Activated effector memory CD4-positive, alpha-beta T cell treated with anti-CD3 and anti-CD28 coated beads, Interleukin-2, amount 50 U/mL, for 16 hours (primary cell): ENCODE results near the gene ELAPOR2.
A peak's percentile ranks its signal among the peaks of the same experiment; 100 is the strongest.

Experiments used
- DNase-seq: peaks from one replicate; pipeline ENCODE4 v3.0.0-alpha.2; 2020

Gene ELAPOR2

GRCh38 chr7:87039691-87040299 lies 19.7 kb downstream of the ELAPOR2 start:
- DNase-seq, result peak; percentile 64

- DNase-seq, result no peak
Observed at GRCh38 chr7:87038993-87039690, 20.3 kb downstream of the ELAPOR2 start.

- no peak for DNase-seq
Observed at GRCh38 chr7:87036985-87037384, 22.5 kb downstream of the ELAPOR2 start.

DNA sequence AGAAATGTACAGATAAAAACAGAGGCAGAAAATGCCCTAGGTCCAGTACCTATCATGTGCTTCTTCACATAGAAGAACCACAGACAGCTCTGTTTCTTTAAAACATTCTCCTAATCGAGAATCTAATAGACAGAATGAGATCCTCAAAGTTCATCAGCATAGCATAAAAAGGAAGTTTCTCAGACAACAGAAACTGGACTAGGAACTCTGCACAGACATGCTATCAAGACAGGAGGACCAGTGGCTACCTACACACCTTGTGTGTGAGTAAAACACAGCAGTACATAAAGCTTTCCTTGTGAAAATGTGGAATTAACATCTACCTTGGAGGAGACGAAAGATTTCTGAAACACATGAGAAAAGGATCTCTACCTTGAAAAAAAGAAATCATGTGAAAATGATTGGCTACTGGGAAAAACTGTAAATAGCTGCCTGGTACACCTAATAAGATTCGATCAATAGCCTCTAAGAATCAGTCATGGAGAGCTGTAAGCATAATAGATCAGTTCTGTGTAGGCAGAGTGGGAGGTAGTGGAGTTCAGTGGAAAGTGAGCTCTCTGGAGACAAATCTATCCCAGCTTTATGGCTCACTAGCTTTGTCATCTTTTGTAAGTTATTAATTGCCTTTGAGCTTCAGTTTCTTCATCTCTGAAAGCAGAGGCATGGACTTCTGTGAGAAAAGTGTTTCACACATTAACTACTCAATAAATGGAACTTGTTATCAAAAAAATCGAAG lies 26.7 kb downstream of the ELAPOR2 start:
- no peak for DNase-seq

DNA sequence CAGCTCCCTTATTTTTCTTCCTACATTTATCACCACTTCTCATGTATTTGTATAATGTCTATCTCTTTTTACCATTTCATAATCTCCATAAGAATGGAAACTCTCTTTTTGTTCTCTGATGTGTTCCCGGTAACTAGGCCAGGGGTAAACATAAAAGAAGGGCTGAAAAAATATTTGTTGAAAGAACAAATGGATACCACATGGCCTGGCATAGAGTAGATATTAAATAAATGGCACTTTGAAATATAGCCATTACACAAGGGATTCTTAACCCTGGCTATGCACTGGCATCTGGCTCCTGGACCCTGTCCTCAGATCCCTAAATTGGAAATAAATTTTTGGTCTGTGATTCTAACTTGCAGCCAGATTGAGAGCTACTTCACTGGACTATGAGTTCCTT lies 30.4 kb downstream of the ELAPOR2 start:
- no peak for DNase-seq

DNA sequence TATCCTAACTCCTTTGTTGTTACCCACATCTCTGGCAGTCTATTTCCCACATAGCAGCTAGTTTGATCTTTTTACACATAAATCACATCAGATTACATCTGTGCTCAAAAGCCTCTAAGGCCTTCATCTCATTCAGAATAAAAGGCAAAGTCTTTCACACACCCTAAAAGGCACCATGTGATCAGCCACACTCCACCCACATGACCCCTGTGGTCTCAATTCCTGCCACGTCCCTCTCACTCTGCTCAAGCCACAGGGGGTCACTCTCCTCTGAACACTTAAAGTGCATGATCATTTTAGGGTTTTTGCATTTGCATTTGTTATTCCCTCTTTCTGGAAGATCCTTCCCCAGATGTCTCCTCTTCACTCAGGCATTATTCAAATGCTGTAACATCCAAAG lies 30.8 kb downstream of the ELAPOR2 start:
- no peak for DNase-seq

DNA sequence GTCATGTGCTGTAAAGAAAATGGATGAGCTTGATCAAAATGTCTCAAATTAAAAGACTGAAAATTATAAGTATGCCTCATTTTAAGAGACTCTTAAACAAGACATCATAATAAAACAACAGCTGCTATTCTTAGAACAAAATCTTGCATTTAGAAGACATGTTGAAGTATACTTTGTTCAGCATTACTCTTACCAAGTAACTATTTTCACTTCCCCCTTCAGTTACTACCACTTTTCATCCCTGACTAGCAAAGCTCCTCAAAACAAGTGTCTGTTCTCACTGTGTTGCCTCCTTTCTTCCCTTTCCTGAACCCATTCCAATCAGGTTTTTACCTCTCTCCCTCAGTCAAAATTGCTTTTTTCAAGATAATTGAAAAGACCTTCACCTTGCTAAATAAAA lies 31.6 kb downstream of the ELAPOR2 start:
- DNase-seq, result no peak

GRCh38 chr7:87021285-87021684 lies 38.2 kb downstream of the ELAPOR2 start:
- no peak for DNase-seq

DNA sequence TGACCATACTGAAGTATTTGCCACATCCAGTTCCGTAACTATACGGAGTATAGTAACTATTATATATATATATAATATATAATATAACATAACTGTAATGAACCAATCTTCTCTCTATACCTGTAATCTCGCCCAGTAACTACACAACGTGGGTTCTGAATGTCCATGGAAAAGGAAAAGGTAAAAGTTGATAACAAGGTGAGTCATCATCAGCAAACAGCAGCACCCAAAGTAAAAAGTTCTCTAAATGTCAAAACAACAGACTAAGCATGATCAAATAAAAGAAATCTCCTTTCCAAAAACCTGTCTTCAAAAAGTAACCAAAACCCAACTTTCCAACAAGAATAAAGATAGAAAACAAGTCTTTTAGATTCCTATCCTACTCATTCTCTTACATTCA lies 42.8 kb downstream of the ELAPOR2 start:
- no peak for DNase-seq

GRCh38 chr7:87013840-87014190 lies 45.6 kb downstream of the ELAPOR2 start:
- DNase-seq, result no peak

- no peak for DNase-seq
Observed at GRCh38 chr7:87013136-87013839, 46.2 kb downstream of the ELAPOR2 start.
